HEK293 (cell line): ENCODE data around the gene CCDC17.
"Not testable (repeated sequence)": the region's sequence is repeated elsewhere in the genome, so short reads cannot be mapped to it uniquely, and the experiment has no call there.

Experiments used
- CTCF ChIA-PET: fragments of 350-600 bp; formaldehyde crosslinking; extraction: SDS; loops from one replicate; lab custom pipeline; 2021; ENCODE audit warnings: antibody characterized with exemption; lab: Yijun Ruan, JAX
- POLR2A ChIA-PET: fragments of 300-600 bp; formaldehyde crosslinking; extraction: SDS; loops from one replicate; lab custom pipeline; 2020; ENCODE audit warnings: antibody characterized with exemption, inconsistent platforms; lab: Yijun Ruan, JAX
- H3K27ac ChIP-seq: fragments of 200-500 bp; sonication (Bioruptor generic); 2 replicates; pipeline ENCODE4 v1.5.1; 2014; ENCODE audit warnings: low read depth, low read length, control low read depth, inconsistent platforms; ENCODE audit errors: extremely low read depth
- H3K36me3 ChIP-seq, 2 experiments: fragments of 200-500 bp in 1 of 2; sonication (Bioruptor generic) in 1 of 2; 1 replicate in 1 of 2; 2 replicates in 1 of 2; pipeline ENCODE4 v1.5.1; 2014 to 2017; ENCODE audit warnings: inconsistent platforms in 2 of 2, low read length in 2 of 2; ENCODE audit not compliant: control insufficient read depth in 2 of 2, insufficient read depth in 1 of 2
- H3K4me1 ChIP-seq: fragments of 200-500 bp; sonication (Bioruptor generic); 2 replicates; pipeline ENCODE4 v1.5.1; 2014; ENCODE audit warnings: mild to moderate bottlenecking, low read length, inconsistent platforms; ENCODE audit not compliant: control insufficient read depth, insufficient read depth
- H3K4me3 ChIP-seq: 2 replicates; pipeline ENCODE4 v1.5.1; 2011; ENCODE audit warnings: low read depth, mild to moderate bottlenecking, control low read depth, low read length, moderate library complexity
- H3K9me3 ChIP-seq: fragments of 200-500 bp; sonication (Bioruptor generic); 2 replicates; pipeline ENCODE4 v1.5.1; 2014; ENCODE audit warnings: low read depth, low read length, inconsistent platforms; ENCODE audit not compliant: control insufficient read depth, insufficient read depth
- BCL11B ChIP-seq: fragments of 450-650 bp; formaldehyde crosslinking; IDR thresholded peaks from 2 replicates; pipeline ENCODE4 v1.5.1; 2016; ENCODE audit warnings: low read depth, missing biosample characterization, missing genetic modification characterization
- GFI1B ChIP-seq: fragments of 450-650 bp; formaldehyde crosslinking; IDR thresholded peaks from 2 replicates; pipeline ENCODE4 v1.5.1; 2016; ENCODE audit warnings: missing biosample characterization, missing genetic modification characterization
- RBAK ChIP-seq: fragments of 450-650 bp; formaldehyde crosslinking; IDR thresholded peaks from 2 replicates; pipeline ENCODE4 v1.5.1; 2016; ENCODE audit warnings: missing biosample characterization, missing genetic modification characterization
- SCRT2 ChIP-seq: fragments of 450-650 bp; formaldehyde crosslinking; IDR thresholded peaks from 2 replicates; pipeline ENCODE4 v1.5.1; 2016; ENCODE audit warnings: missing biosample characterization, missing genetic modification characterization
- SETDB1 ChIP-seq: IDR thresholded peaks from one replicate; pipeline ENCODE4 v1.6.1; 2017; ENCODE audit warnings: mild to moderate bottlenecking, low read length, moderate library complexity, mixed read lengths; ENCODE audit not compliant: insufficient read length
- SP2 ChIP-seq: fragments of 450-650 bp; formaldehyde crosslinking; IDR thresholded peaks from 2 replicates; pipeline ENCODE4 v1.5.1; 2016; ENCODE audit warnings: missing biosample characterization, missing genetic modification characterization
- ZBTB11 ChIP-seq: fragments of 450-650 bp; formaldehyde crosslinking; conservative IDR thresholded peaks from 2 replicates; pipeline ENCODE4 v1.5.1; 2016; ENCODE audit warnings: low read depth, missing biosample characterization, missing genetic modification characterization
- ZBTB21 ChIP-seq: fragments of 450-650 bp; formaldehyde crosslinking; IDR thresholded peaks from 2 replicates; pipeline ENCODE4 v1.5.1; 2017; ENCODE audit warnings: missing biosample characterization, missing genetic modification characterization
- ZFP3 ChIP-seq: fragments of 450-650 bp; formaldehyde crosslinking; IDR thresholded peaks from 2 replicates; pipeline ENCODE4 v1.5.1; 2016; ENCODE audit warnings: low read depth, missing biosample characterization, missing genetic modification characterization
- ZNF121 ChIP-seq: fragments of 450-650 bp; formaldehyde crosslinking; IDR thresholded peaks from 2 replicates; pipeline ENCODE4 v1.5.1; 2016; ENCODE audit warnings: missing biosample characterization, missing genetic modification characterization
- ZNF132 ChIP-seq: fragments of 450-650 bp; formaldehyde crosslinking; IDR thresholded peaks from 2 replicates; pipeline ENCODE4 v1.5.1; 2017; ENCODE audit warnings: missing biosample characterization, missing genetic modification characterization, borderline replicate concordance
- ZNF157 ChIP-seq: fragments of 450-650 bp; formaldehyde crosslinking; IDR thresholded peaks from 2 replicates; pipeline ENCODE4 v1.5.1; 2016; ENCODE audit warnings: missing biosample characterization, missing genetic modification characterization
- ZNF239 ChIP-seq: fragments of 450-650 bp; formaldehyde crosslinking; IDR thresholded peaks from 2 replicates; pipeline ENCODE4 v1.5.1; 2016; ENCODE audit warnings: missing biosample characterization, missing genetic modification characterization
- ZNF274 ChIP-seq, 2 experiments: fragments of 200-500 bp in 1 of 2; fragments of 450-650 bp in 1 of 2; sonication (Bioruptor generic) in 1 of 2; formaldehyde crosslinking in 1 of 2; IDR thresholded peaks; 2 replicates each; pipeline versions ENCODE4 v1.5.1 to v1.6.1; 2014 to 2016; ENCODE audit warnings: borderline replicate concordance in 1 of 2, inconsistent platforms in 1 of 2, low read length in 1 of 2, missing biosample characterization in 1 of 2, missing genetic modification characterization in 1 of 2
- ZNF280D ChIP-seq: fragments of 450-650 bp; formaldehyde crosslinking; IDR thresholded peaks from 2 replicates; pipeline ENCODE4 v1.5.1; 2016; ENCODE audit warnings: missing biosample characterization, missing genetic modification characterization
- ZNF354C ChIP-seq: fragments of 450-650 bp; formaldehyde crosslinking; IDR thresholded peaks from 2 replicates; pipeline ENCODE4 v1.5.1; 2016; ENCODE audit warnings: missing biosample characterization, missing genetic modification characterization, low read depth, borderline replicate concordance
- ZNF391 ChIP-seq: fragments of 450-650 bp; formaldehyde crosslinking; IDR thresholded peaks from 2 replicates; pipeline ENCODE4 v1.5.1; 2016; ENCODE audit warnings: low read depth, missing biosample characterization, missing genetic modification characterization, borderline replicate concordance
- ZNF404 ChIP-seq: fragments of 450-650 bp; formaldehyde crosslinking; IDR thresholded peaks from 2 replicates; pipeline ENCODE4 v1.5.1; 2017; ENCODE audit warnings: missing biosample characterization, missing genetic modification characterization
- ZNF514 ChIP-seq: fragments of 450-650 bp; formaldehyde crosslinking; IDR thresholded peaks from 2 replicates; pipeline ENCODE4 v1.5.1; 2016; ENCODE audit warnings: missing biosample characterization, missing genetic modification characterization
- ZNF530 ChIP-seq: fragments of 450-650 bp; formaldehyde crosslinking; IDR thresholded peaks from 2 replicates; pipeline ENCODE4 v1.5.1; 2016; ENCODE audit warnings: low read depth, missing biosample characterization, missing genetic modification characterization
- ZNF558 ChIP-seq: fragments of 450-650 bp; formaldehyde crosslinking; IDR thresholded peaks from 2 replicates; pipeline ENCODE4 v1.5.1; 2016; ENCODE audit warnings: missing biosample characterization, missing genetic modification characterization
- ZNF600 ChIP-seq: fragments of 450-650 bp; formaldehyde crosslinking; IDR thresholded peaks from 2 replicates; pipeline ENCODE4 v1.5.1; 2016; ENCODE audit warnings: missing biosample characterization, missing genetic modification characterization
- ZNF623 ChIP-seq: fragments of 450-650 bp; formaldehyde crosslinking; IDR thresholded peaks from 2 replicates; pipeline ENCODE4 v1.5.1; 2016; ENCODE audit warnings: missing biosample characterization, missing genetic modification characterization
- ZNF658 ChIP-seq: fragments of 450-650 bp; formaldehyde crosslinking; IDR thresholded peaks from 2 replicates; pipeline ENCODE4; 2016; ENCODE audit warnings: missing biosample characterization, missing genetic modification characterization
- ZXDB ChIP-seq: fragments of 450-650 bp; formaldehyde crosslinking; IDR thresholded peaks from 2 replicates; pipeline ENCODE4 v1.5.1; 2016; ENCODE audit warnings: missing biosample characterization, missing genetic modification characterization

CCDC17 gene

GRCh38 chr1:45607404-45608074 lies 16.3 kb downstream of the CCDC17 start (continued):
- TF ChIP-seq ZNF391 (tag by site-specific recombination): no peak
- no peak for TF ChIP-seq ZNF600 (tag by site-specific recombination)
- TF ChIP-seq ZNF623 (tag by site-specific recombination): no peak
- TF ChIP-seq SETDB1: no peak

GRCh38 chr1:45604239-45604638 lies 19.6 kb downstream of the CCDC17 start:
- H3K4me1 ChIP-seq: no peaks in the 10 kb centered on the region; the same call in 1 of the 2 replicates
- H3K9me3 ChIP-seq: no peaks in the 10 kb centered on the region
- H3K36me3 ChIP-seq: peaks cover 8 to 74% of the 10 kb centered on the region in 2 experiments
- H3K27ac ChIP-seq: no peak overlapping the region
- no peak overlapping the region for H3K4me3 ChIP-seq
- TF ChIP-seq ZNF354C (tag by site-specific recombination): no peak
- no peak for TF ChIP-seq BCL11B (tag by site-specific recombination)
- no peak for TF ChIP-seq ZNF239 (tag by site-specific recombination)
- no peak for TF ChIP-seq ZBTB11
- no peak for TF ChIP-seq ZNF280D
- no peak for TF ChIP-seq ZNF530 (tag by site-specific recombination)
- no peak for TF ChIP-seq ZNF514 (tag by site-specific recombination)
- POLR2A ChIA-PET: no interaction called here
- CTCF ChIA-PET: interaction anchor here (0.6 kb wide), 1 partner anchor 290 kb away, joined by 3 read pairs; no protein-coding TSS in a partner anchor

GRCh38 chr1:45596765-45597164 lies 27.1 kb downstream of the CCDC17 start:
- H3K9me3 ChIP-seq, CTCF ChIA-PET, H3K4me1 ChIP-seq, H3K4me3 ChIP-seq, H3K27ac ChIP-seq: not testable (repeated sequence)
- POLR2A ChIA-PET: interaction anchor here (1.0 kb wide), 1 partner anchor 12 kb away, joined by 5 read pairs; no protein-coding TSS in a partner anchor
- 0 out of 2 replicates have a peak, but pooled peaks have one; percentile 35 for TF ChIP-seq SCRT2 (tag by site-specific recombination)
- TF ChIP-seq ZNF121: peak; percentile 40; the same call in 1 of the 2 replicates
- peaks cover 47 to 75% of the 10 kb centered on the region in 2 experiments for H3K36me3 ChIP-seq

- H3K9me3 ChIP-seq: no peaks in the 10 kb centered on the region
- no peak overlapping the region for H3K27ac ChIP-seq
- ChIA-PET POLR2A (no interaction called here), CTCF (no interaction called here)
- no peaks in the 10 kb centered on the region for H3K4me1 ChIP-seq
- peaks cover 56 to 82% of the 10 kb centered on the region in 2 experiments for H3K36me3 ChIP-seq
- H3K4me3 ChIP-seq: no peak overlapping the region
- no peak for TF ChIP-seq ZNF274 (IDR thresholded peaks at IDR 0.05; ENCODE audit: low read length)
- no peak for TF ChIP-seq ZNF274 (tag by site-specific recombination; IDR thresholded peaks at IDR 0.05; ENCODE audit: borderline replicate concordance)
- no peak for TF ChIP-seq ZNF558 (tag by site-specific recombination)
- no peak for TF ChIP-seq RBAK (tag by site-specific recombination)
- no peak for TF ChIP-seq ZNF404
- no peak for TF ChIP-seq GFI1B (tag by site-specific recombination)
- TF ChIP-seq ZBTB21 (tag by site-specific recombination): no peak
- TF ChIP-seq ZNF157 (tag by site-specific recombination): no peak
- TF ChIP-seq SP2 (tag by site-specific recombination): no peak
- TF ChIP-seq ZNF658 (tag by site-specific recombination): no peak
- no peak for TF ChIP-seq ZNF530 (tag by site-specific recombination)
- TF ChIP-seq ZNF132 (tag by site-specific recombination): no peak
- no peak for TF ChIP-seq ZXDB (tag by site-specific recombination)
- TF ChIP-seq ZFP3 (tag by site-specific recombination): no peak
Measured at GRCh38 chr1:45594412-45594811, 29.4 kb downstream of the CCDC17 start.
